Parathyroid adenoma (tissue), 2 donors: Measurements from ENCODE around the gene TACC2.

Experiments
- H2AFZ ChIP-seq: fragments of 300-600 bp; sonication (generic); one replicate; pipeline ENCODE4 v1.7.0; 2017; ENCODE audit warnings: antibody characterized with exemption, mild to moderate bottlenecking
- H3K27ac ChIP-seq: fragments of 300-600 bp; sonication (generic); one replicate; pipeline ENCODE4 v1.7.0; 2017
- H3K27me3 ChIP-seq: fragments of 300-600 bp; sonication (generic); one replicate; pipeline ENCODE4 v1.7.0; 2017; ENCODE audit warnings: low read length; ENCODE audit not compliant: control insufficient read depth, insufficient read depth
- H3K36me3 ChIP-seq: fragments of 300-600 bp; sonication (generic); one replicate; pipeline ENCODE4 v1.7.0; 2017; ENCODE audit warnings: low read length; ENCODE audit not compliant: control insufficient read depth, insufficient read depth
- H3K4me1 ChIP-seq: fragments of 300-600 bp; sonication (generic); one replicate; pipeline ENCODE4 v1.7.0; 2017; ENCODE audit warnings: control low read depth
- H3K4me2 ChIP-seq: fragments of 300-600 bp; sonication (generic); one replicate; pipeline ENCODE4 v1.7.0; 2017; ENCODE audit warnings: low read length
- H3K4me3 ChIP-seq: fragments of 300-600 bp; sonication (generic); one replicate; pipeline ENCODE4 v1.7.0; 2017; ENCODE audit warnings: low read depth, low read length
- H3K79me2 ChIP-seq: fragments of 300-600 bp; sonication (generic); one replicate; pipeline ENCODE4 v1.7.0; 2017; ENCODE audit warnings: control low read depth
- H3K9ac ChIP-seq: fragments of 300-600 bp; sonication (generic); one replicate; pipeline ENCODE4 v1.7.0; 2017; ENCODE audit warnings: mild to moderate bottlenecking
- H3K9me3 ChIP-seq: fragments of 300-600 bp; sonication (generic); one replicate; pipeline ENCODE4 v1.7.0; 2017; ENCODE audit warnings: low read length; ENCODE audit not compliant: control insufficient read depth
- TF ChIP-seq, protein P1 (sequence below): fragments of 300-600 bp; sonication (generic); IDR thresholded peaks from one replicate; pipeline ENCODE4 v1.7.0; 2017; ENCODE audit warnings: antibody characterized with exemption, mild to moderate bottlenecking
- donor health status: primary hyperparathyroidism.

The TACC2 gene

DNA sequence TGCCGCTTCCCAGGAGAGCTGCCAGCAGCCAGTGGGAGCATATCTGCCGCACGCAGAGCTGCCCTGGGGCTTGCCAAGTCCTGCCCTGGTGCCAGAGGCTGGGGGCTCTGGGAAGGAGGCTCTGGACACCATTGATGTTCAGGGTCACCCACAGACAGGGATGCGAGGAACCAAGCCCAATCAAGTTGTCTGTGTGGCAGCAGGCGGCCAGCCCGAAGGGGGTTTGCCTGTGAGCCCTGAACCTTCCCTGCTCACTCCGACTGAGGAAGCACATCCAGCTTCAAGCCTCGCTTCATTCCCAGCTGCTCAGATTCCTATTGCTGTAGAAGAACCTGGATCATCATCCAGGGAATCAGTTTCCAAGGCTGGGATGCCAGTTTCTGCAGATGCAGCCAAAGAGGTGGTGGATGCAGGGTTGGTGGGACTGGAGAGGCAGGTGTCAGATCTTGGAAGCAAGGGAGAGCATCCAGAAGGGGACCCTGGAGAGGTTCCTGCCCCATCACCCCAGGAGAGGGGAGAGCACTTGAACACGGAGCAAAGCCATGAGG is 94.6 kb downstream of the TACC2 start:
- no peaks in the 10 kb centered on the region for H3K36me3 ChIP-seq
- H3K27me3 ChIP-seq: no peaks in the 10 kb centered on the region
- H3K4me3 ChIP-seq: no peak overlapping the region
- H2AFZ ChIP-seq: no peak overlapping the region
- no peak overlapping the region for H3K9ac ChIP-seq
- H3K27ac ChIP-seq: no peak overlapping the region
- no peak overlapping the region for H3K4me2 ChIP-seq
- no peaks in the 10 kb centered on the region for H3K9me3 ChIP-seq
- H3K4me1 ChIP-seq: no peaks in the 10 kb centered on the region
- H3K79me2 ChIP-seq: no peaks in the 10 kb centered on the region
- TF ChIP-seq, protein P1, sequence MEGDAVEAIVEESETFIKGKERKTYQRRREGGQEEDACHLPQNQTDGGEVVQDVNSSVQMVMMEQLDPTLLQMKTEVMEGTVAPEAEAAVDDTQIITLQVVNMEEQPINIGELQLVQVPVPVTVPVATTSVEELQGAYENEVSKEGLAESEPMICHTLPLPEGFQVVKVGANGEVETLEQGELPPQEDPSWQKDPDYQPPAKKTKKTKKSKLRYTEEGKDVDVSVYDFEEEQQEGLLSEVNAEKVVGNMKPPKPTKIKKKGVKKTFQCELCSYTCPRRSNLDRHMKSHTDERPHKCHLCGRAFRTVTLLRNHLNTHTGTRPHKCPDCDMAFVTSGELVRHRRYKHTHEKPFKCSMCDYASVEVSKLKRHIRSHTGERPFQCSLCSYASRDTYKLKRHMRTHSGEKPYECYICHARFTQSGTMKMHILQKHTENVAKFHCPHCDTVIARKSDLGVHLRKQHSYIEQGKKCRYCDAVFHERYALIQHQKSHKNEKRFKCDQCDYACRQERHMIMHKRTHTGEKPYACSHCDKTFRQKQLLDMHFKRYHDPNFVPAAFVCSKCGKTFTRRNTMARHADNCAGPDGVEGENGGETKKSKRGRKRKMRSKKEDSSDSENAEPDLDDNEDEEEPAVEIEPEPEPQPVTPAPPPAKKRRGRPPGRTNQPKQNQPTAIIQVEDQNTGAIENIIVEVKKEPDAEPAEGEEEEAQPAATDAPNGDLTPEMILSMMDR: no peak

DNA sequence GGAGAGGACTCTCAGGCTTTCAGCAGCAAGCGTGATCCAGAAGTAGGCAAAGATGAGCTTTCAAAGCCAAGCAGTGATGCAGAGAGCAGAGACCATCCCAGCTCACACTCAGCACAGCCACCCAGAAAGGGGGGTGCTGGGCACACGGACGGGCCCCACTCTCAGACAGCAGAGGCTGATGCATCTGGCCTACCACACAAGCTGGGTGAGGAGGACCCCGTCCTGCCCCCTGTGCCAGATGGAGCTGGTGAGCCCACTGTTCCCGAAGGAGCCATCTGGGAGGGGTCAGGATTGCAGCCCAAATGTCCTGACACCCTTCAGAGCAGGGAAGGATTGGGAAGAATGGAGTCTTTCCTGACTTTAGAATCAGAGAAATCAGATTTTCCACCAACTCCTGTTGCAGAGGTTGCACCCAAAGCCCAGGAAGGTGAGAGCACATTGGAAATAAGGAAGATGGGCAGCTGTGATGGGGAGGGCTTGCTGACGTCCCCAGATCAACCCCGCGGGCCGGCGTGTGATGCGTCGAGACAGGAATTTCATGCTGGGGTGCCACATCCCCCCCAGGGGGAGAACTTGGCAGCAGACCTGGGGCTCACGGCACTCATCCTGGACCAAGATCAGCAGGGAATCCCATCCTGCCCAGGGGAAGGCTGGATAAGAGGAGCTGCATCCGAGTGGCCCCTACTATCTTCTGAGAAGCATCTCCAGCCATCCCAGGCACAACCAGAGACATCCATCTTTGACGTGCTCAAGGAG is 95.5 kb downstream of the TACC2 start:
- H3K79me2 ChIP-seq: no peaks in the 10 kb centered on the region
- no peak overlapping the region for H3K4me2 ChIP-seq
- no peak overlapping the region for H3K27ac ChIP-seq
- no peak overlapping the region for H3K9ac ChIP-seq
- no peaks in the 10 kb centered on the region for H3K36me3 ChIP-seq
- no peak overlapping the region for H2AFZ ChIP-seq
- H3K4me1 ChIP-seq: no peaks in the 10 kb centered on the region
- TF ChIP-seq, protein P1: no peak
- H3K9me3 ChIP-seq: no peaks in the 10 kb centered on the region
- H3K27me3 ChIP-seq: no peaks in the 10 kb centered on the region
- H3K4me3 ChIP-seq: no peak overlapping the region

DNA sequence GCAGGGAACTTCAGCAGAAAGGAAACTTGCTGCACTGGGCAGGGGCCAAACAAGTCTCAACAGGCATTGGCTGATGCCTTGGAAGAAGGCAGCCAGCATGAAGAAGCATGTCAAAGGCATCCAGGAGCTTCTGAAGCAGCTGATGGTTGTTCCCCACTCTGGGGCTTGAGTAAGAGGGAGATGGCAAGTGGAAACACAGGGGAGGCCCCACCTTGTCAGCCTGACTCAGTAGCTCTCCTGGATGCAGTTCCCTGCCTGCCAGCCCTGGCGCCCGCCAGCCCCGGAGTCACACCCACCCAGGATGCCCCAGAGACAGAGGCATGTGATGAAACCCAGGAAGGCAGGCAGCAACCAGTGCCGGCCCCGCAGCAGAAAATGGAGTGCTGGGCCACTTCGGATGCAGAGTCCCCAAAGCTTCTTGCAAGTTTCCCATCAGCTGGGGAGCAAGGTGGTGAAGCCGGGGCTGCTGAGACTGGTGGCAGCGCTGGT is 96.5 kb downstream of the TACC2 start:
- Histone ChIP-seq H3K9me3 (no peaks in the 10 kb centered on the region), H3K27me3 (no peaks in the 10 kb centered on the region), H3K4me2 (no peak overlapping the region), H3K36me3 (no peaks in the 10 kb centered on the region), H2AFZ (no peak overlapping the region), H3K79me2 (no peaks in the 10 kb centered on the region), H3K4me3 (no peak overlapping the region), H3K27ac (no peak overlapping the region), H3K9ac (no peak overlapping the region), H3K4me1 (no peaks in the 10 kb centered on the region)
- TF ChIP-seq, protein P1: no peak

DNA sequence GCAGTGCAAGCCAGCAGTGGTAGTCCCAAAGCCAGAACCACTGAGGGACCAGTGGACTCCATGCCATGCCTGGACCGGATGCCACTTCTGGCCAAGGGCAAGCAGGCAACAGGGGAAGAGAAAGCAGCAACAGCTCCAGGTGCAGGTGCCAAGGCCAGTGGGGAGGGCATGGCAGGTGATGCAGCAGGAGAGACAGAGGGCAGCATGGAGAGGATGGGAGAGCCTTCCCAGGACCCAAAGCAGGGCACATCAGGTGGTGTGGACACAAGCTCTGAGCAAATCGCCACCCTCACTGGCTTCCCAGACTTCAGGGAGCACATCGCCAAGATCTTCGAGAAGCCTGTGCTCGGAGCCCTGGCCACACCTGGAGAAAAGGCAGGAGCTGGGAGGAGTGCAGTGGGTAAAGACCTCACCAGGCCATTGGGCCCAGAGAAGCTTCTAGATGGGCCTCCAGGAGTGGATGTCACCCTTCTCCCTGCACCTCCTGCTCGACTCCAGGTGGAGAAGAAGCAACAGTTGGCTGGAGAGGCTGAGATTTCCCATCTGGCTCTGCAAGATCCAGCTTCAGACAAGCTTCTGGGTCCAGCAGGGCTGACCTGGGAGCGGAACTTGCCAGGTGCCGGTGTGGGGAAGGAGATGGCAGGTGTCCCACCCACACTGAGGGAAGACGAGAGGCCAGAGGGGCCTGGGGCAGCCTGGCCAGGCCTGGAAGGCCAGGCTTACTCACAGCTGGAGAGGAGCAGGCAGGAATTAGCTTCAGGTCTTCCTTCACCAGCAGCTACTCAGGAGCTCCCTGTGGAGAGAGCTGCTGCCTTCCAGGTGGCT is 97.7 kb downstream of the TACC2 start:
- Histone ChIP-seq H3K36me3 (no peaks in the 10 kb centered on the region), H3K27ac (no peak overlapping the region), H3K4me3 (no peak overlapping the region), H3K79me2 (no peaks in the 10 kb centered on the region), H3K4me2 (no peak overlapping the region), H3K9me3 (no peaks in the 10 kb centered on the region), H2AFZ (no peak overlapping the region), H3K9ac (no peak overlapping the region), H3K27me3 (no peaks in the 10 kb centered on the region), H3K4me1 (no peaks in the 10 kb centered on the region)
- TF ChIP-seq, protein P1: no peak
